ENCODE data around the gene PIAS4.
"Not testable (repeated sequence)": the region's sequence is repeated elsewhere in the genome, so short reads cannot be mapped to it uniquely, and the experiment has no call there.

PIAS4 gene

GRCh38 chr19:4007021-4007835, at the start of gene PIAS4:
Gene PIAS4 (plus strand): TSS chr19:4007736. CDS start chr19:4007761, 25 bp downstream.
- peak; percentile 100 for DNase-seq (ENCODE audit: low spot score)

GRCh38 chr19:3958836-3959765, 48.4 kb upstream of the PIAS4 start:
- no peak for DNase-seq (ENCODE audit: low spot score)

- no peak for DNase-seq (ENCODE audit: low spot score)
These were observed 47.8 kb upstream of the PIAS4 start for GRCh38 chr19:3959766-3960131.

GRCh38 chr19:3961007-3961406, 46.5 kb upstream of the PIAS4 start:
- DNase-seq (ENCODE audit: low spot score), result no peak

- DNase-seq (ENCODE audit: low spot score), result no peak
These were observed 43.9 kb upstream of the PIAS4 start for GRCh38 chr19:3963458-3964255.

GRCh38 chr19:3964256-3965194, 43.0 kb upstream of the PIAS4 start:
- no peak for DNase-seq (ENCODE audit: low spot score)

- no peak for DNase-seq (ENCODE audit: low spot score)
These were observed 41.2 kb upstream of the PIAS4 start for GRCh38 chr19:3966051-3967017.

GRCh38 chr19:3967983-3968382, 39.6 kb upstream of the PIAS4 start:
- not testable (repeated sequence) for DNase-seq (ENCODE audit: low spot score)

- no peak for DNase-seq (ENCODE audit: low spot score)
These were observed 38.7 kb upstream of the PIAS4 start for GRCh38 chr19:3968556-3969434.

- no peak for DNase-seq (ENCODE audit: low spot score)
These were observed 37.9 kb upstream of the PIAS4 start for GRCh38 chr19:3969435-3970312.

- no peak for DNase-seq (ENCODE audit: low spot score)
These were observed 37.2 kb upstream of the PIAS4 start for GRCh38 chr19:3970313-3970807.

GRCh38 chr19:3970808-3971598, 36.5 kb upstream of the PIAS4 start, which contains the start of gene DAPK3:
Gene DAPK3 (minus strand): TSS chr19:3971099. CDS start chr19:3969735, 1,364 bp downstream.
- peak; percentile 96 for DNase-seq (ENCODE audit: low spot score)

GRCh38 chr19:3975144-3975543, 32.4 kb upstream of the PIAS4 start:
- DNase-seq (ENCODE audit: low spot score), result no peak

GRCh38 chr19:3975637-3976087, 31.9 kb upstream of the PIAS4 start:
- DNase-seq (ENCODE audit: low spot score), result no peak

GRCh38 chr19:3976495-3977241, 30.9 kb upstream of the PIAS4 start:
- no peak for DNase-seq (ENCODE audit: low spot score)
